BLaER1 (cell line): ENCODE data around the gene UGCG.
"Not testable (repeated sequence)": the region's sequence is repeated elsewhere in the genome, so short reads cannot be mapped to it uniquely, and the experiment has no call there.

Experiments used
- H3K27ac ChIP-seq: shearing (Covaris generic); formaldehyde crosslinking; 2 replicates; pipeline ENCODE4 v1.8.1; 2022
- H3K27me3 ChIP-seq: shearing (Covaris generic); formaldehyde crosslinking; 2 replicates; pipeline ENCODE4 v1.8.1; 2022
- H3K36me3 ChIP-seq: shearing (Covaris generic); formaldehyde crosslinking; 2 replicates; pipeline ENCODE4 v1.8.1; 2022
- H3K4me1 ChIP-seq: shearing (Covaris generic); formaldehyde crosslinking; 2 replicates; pipeline ENCODE4 v1.8.1; 2022
- H3K4me2 ChIP-seq: shearing (Covaris generic); formaldehyde crosslinking; 2 replicates; pipeline ENCODE4 v1.8.1; 2022
- H3K4me3 ChIP-seq: shearing (Covaris generic); formaldehyde crosslinking; 2 replicates; pipeline ENCODE4 v1.8.1; 2022
- H3K9ac ChIP-seq: shearing (Covaris generic); formaldehyde crosslinking; 2 replicates; pipeline ENCODE4 v1.8.1; 2022
- H3K9me3 ChIP-seq: shearing (Covaris generic); formaldehyde crosslinking; 2 replicates; pipeline ENCODE4 v1.8.1; 2022
- H4K20me1 ChIP-seq: shearing (Covaris generic); formaldehyde crosslinking; 2 replicates; pipeline ENCODE4 v1.8.1; 2022
- Cebpa-rat ChIP-seq: shearing (Covaris generic); IDR thresholded peaks from 2 replicates; pipeline ENCODE4 v1.8.1; 2022

Gene UGCG

DNA sequence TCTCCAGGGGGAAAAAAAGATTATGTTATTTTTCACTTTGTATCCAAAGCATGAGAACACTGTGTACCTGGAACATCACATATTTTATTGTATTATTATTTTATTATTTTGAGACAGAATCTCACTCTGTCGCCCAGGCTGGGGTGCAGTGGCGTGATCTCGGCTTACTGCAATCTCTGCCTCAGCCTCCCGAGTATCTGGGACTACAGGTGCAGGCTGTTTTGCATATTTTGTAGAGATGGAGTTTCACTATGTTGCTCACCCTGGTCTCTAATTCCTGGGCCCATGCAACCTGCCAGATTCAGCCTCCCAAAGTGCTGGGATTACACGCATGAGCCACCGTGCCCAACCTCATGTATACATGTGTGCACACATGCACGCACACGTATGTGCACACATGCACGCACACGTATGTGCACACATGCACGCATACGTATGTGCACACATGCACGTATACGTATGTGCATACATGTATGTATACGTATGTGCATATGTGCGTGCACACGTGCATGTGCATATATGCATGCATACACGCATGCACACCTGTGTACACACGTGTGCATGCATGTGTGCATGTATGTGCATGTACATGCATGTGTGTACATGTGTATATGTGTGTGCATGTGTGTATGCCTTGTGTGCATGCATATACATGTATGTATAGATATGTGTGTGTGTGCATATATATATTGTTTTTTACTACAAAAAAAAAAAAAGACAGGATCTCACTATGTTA lies 9.5 kb upstream of the UGCG start:
- no peaks in the 10 kb centered on the region for H3K4me1 ChIP-seq
- H3K9me3 ChIP-seq = no peaks in the 10 kb centered on the region
- no peak overlapping the region for H3K4me3 ChIP-seq
- no peaks in the 10 kb centered on the region for H3K36me3 ChIP-seq
- no peak overlapping the region for H3K9ac ChIP-seq
- no peak overlapping the region for H3K4me2 ChIP-seq
- H4K20me1 ChIP-seq = no peaks in the 10 kb centered on the region
- H3K27me3 ChIP-seq = no peaks in the 10 kb centered on the region
- H3K27ac ChIP-seq = no peak overlapping the region
- no peak for TF ChIP-seq Cebpa-rat

DNA sequence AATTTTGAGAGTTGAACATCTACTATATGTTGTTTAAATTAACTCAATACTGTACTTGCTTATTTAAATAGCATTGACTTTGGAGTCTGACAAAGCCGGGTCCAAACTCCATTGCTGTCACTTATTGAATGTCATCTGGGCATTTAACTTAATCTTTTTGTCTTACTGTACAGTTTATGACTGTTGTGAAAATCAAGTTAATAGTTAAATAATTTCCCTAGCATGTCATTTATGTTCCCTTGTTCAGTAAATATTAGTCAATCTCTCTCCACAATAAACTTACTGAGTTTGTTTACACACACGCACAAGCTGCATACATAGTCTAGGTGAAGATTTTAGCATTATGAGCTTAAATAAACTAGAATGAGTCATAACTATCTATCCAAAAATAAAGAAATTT lies 6.3 kb upstream of the UGCG start:
- Histone ChIP-seq H3K4me2 (no peak overlapping the region), H3K27me3 (no peaks in the 10 kb centered on the region), H3K4me1 (no peaks in the 10 kb centered on the region), H3K27ac (no peak overlapping the region), H3K4me3 (no peak overlapping the region), H3K36me3 (no peaks in the 10 kb centered on the region), H3K9ac (no peak overlapping the region), H3K9me3 (no peaks in the 10 kb centered on the region), H4K20me1 (no peaks in the 10 kb centered on the region)
- TF ChIP-seq Cebpa-rat = no peak

- H3K27ac ChIP-seq, H3K36me3 ChIP-seq, H3K4me3 ChIP-seq, H4K20me1 ChIP-seq, H3K9ac ChIP-seq, H3K9me3 ChIP-seq, H3K4me1 ChIP-seq, H3K27me3 ChIP-seq, H3K4me2 ChIP-seq: not testable (repeated sequence)
Observed at GRCh38 chr9:111890867-111891266, 5.7 kb upstream of the UGCG start.

DNA sequence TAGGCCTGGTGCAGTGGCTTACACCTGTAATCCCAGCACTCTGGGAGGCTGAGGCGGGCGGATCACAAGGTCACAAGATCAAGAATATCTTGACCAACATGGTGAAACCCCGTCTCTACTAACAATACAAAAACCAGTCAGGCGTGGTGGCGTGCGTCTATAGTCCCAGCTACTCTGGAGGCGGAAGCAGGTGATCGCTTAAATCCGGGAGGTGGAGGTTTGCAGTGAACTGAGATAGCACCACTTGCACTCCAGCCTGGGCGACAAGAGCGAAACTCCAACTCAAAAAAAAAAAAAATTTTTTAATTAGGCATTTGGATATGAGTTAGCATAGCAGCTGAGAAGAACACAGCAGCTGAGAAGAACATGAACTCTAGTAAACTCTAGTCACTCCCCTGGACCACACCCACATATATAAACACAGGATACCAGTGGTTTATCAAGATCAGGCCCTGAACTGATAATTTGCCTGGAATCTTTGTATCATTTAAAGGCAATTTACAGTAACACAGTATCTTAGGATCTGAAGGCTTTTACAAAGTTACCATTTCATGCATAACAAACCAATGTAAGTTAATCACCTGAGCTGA lies 4.6 kb upstream of the UGCG start:
- H3K9ac ChIP-seq = no peak overlapping the region
- no peak overlapping the region for H3K4me2 ChIP-seq
- no peaks in the 10 kb centered on the region for H3K27me3 ChIP-seq
- H3K4me1 ChIP-seq = 0 out of 2 replicates have a peak, but pooled peaks cover 8% of the 10 kb centered on the region
- H3K4me3 ChIP-seq = no peak overlapping the region
- H3K9me3 ChIP-seq = no peaks in the 10 kb centered on the region
- no peaks in the 10 kb centered on the region for H3K36me3 ChIP-seq
- no peaks in the 10 kb centered on the region for H4K20me1 ChIP-seq
- no peak for TF ChIP-seq Cebpa-rat
- no peak overlapping the region for H3K27ac ChIP-seq

GRCh38 chr9:111896942-111897600 lies 457 bp downstream of the UGCG start:
- 0 out of 2 replicates have a peak, but pooled peaks cover 6% of the 10 kb centered on the region for H3K36me3 ChIP-seq
- peaks cover 31% of the 10 kb centered on the region for H3K4me1 ChIP-seq
- peak overlapping the region; percentile 94 for H3K4me3 ChIP-seq
- peaks cover 50% of the 10 kb centered on the region for H4K20me1 ChIP-seq
- no peaks in the 10 kb centered on the region for H3K27me3 ChIP-seq
- H3K4me2 ChIP-seq = peak overlapping the region; percentile 89
- TF ChIP-seq Cebpa-rat = no peak
- peak overlapping the region; percentile 89 for H3K9ac ChIP-seq
- peak overlapping the region; percentile 74 for H3K27ac ChIP-seq
- H3K9me3 ChIP-seq = no peaks in the 10 kb centered on the region

- no peak for TF ChIP-seq Cebpa-rat
- Histone ChIP-seq H3K27ac (peak overlapping the region; percentile 74), H3K4me3 (peak overlapping the region; percentile 94), H3K4me2 (peak overlapping the region; percentile 89), H3K9ac (peak overlapping the region; percentile 89), H3K36me3 (peaks cover 7% of the 10 kb centered on the region; the same call in 1 of the 2 replicates), H3K4me1 (peaks cover 31% of the 10 kb centered on the region), H4K20me1 (peaks cover 56% of the 10 kb centered on the region), H3K9me3 (no peaks in the 10 kb centered on the region), H3K27me3 (no peaks in the 10 kb centered on the region)
Observed at GRCh38 chr9:111897601-111898137, 1.1 kb downstream of the UGCG start.

DNA sequence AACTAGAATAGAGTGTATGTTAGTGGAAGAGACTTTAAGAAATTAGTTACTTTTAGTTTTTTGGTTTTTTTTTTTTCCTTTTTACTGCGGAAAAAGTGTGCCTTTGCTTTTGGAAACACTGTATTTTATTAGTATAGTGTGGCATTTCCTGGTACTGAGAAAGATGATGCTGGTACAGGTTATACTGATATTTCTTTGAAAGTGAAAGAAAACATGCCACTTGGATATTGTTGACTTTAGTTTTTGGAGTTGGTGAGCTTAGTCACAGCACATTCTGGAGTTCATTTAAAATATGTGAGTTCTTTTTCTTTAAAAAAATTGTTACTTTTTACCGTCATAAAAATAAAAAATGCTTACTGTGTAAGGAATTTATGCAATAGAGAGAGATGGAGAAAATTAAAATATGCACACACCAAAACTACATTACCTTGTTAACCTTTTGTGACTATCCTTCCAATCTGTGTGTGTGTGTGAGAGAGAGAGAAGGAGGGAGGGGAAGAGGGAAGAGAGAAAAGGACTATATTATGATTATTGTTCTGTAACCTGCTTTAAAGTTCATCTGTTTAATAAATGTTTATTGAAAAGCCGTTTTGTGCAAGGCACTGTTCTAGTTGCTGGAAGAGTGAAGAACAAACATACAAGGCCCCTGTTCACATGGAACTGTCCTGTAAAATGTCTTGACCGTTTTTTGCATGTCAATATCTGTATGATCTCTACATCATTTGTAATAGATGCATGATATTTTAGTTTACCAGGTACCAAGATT lies 1.9 kb downstream of the UGCG start:
- Histone ChIP-seq H3K4me1 (peaks cover 31% of the 10 kb centered on the region), H3K4me2 (peak overlapping the region; percentile 89), H4K20me1 (peaks cover 65% of the 10 kb centered on the region), H3K9ac (peak overlapping the region; percentile 89), H3K27me3 (no peaks in the 10 kb centered on the region), H3K36me3 (peaks cover 10% of the 10 kb centered on the region; the same call in 1 of the 2 replicates), H3K9me3 (no peaks in the 10 kb centered on the region), H3K27ac (peak overlapping the region; percentile 74), H3K4me3 (peak overlapping the region; percentile 94)
- no peak for TF ChIP-seq Cebpa-rat

DNA sequence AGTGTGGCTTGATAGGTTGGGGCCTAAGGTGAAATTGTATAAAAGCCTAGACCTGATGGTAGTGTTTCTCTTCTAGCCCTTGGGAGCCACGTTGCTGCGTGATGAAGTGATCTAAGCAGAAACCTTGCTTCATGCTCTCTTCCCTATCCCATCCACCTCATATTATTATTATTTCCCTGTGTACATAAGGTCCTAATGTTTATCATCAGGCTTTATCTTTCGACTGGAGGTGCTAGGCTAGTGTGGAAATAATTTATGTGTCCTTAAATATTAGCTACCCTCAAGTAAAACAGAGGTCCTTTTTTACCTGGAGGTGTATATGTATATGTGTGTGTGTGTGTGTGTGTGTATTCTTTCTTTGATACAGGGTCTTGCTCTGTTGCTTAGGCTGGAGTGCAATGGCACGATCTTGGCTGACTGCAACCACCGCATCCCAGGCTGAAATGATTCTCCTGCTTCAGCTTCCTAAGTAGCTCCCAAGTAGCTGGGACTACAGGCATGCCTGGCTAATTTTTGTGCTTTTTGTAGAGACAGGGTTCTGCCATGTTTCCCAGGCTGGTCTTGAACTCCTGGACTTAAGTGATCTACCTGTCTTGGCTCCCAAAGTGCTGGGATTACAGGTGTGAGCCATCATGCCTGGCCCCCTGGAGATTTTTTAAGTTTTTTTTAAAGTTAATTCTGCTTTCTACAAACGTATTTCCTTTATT lies 3.7 kb downstream of the UGCG start:
- Histone ChIP-seq H3K9ac (no peak overlapping the region), H3K4me3 (no peak overlapping the region), H3K36me3 (peaks cover 10% of the 10 kb centered on the region; the same call in 1 of the 2 replicates), H3K9me3 (no peaks in the 10 kb centered on the region), H3K27me3 (no peaks in the 10 kb centered on the region), H4K20me1 (peaks cover 83% of the 10 kb centered on the region), H3K27ac (no peak overlapping the region), H3K4me2 (no peak overlapping the region), H3K4me1 (peaks cover 31% of the 10 kb centered on the region)
- no peak for TF ChIP-seq Cebpa-rat
